T-helper 22 cell (primary cell): ENCODE measurements around the gene UPF2.
A peak's percentile ranks its signal among the peaks of the same experiment; 100 is the strongest.
"Not testable (repeated sequence)": the region's sequence is repeated elsewhere in the genome, so short reads cannot be mapped to it uniquely, and the experiment has no call there.

Experiments used
- DNase-seq: peaks from one replicate; pipeline ENCODE4 v3.0.0-alpha.2; 2020; ENCODE audit warnings: low read depth

UPF2 gene

GRCh38 chr10:12036073-12036655 lies 6.4 kb downstream of the UPF2 start:
- no peak for DNase-seq

GRCh38 chr10:12031404-12031803 lies 11.2 kb downstream of the UPF2 start:
- no peak for DNase-seq

- DNase-seq, result no peak
Observed at GRCh38 chr10:12027539-12027938, 15.1 kb downstream of the UPF2 start.

- no peak for DNase-seq
Observed at GRCh38 chr10:12025591-12025990, 17.0 kb downstream of the UPF2 start.

- DNase-seq, result no peak
Observed at GRCh38 chr10:12022580-12023257, 19.9 kb downstream of the UPF2 start.

GRCh38 chr10:12020574-12020973 lies 22.0 kb downstream of the UPF2 start:
- no peak for DNase-seq

GRCh38 chr10:12019283-12019971 lies 23.2 kb downstream of the UPF2 start:
- no peak for DNase-seq

- DNase-seq, result no peak
Observed at GRCh38 chr10:12018438-12019282, 23.9 kb downstream of the UPF2 start.

GRCh38 chr10:12013926-12014325 lies 28.7 kb downstream of the UPF2 start:
- DNase-seq, result no peak

GRCh38 chr10:12013391-12013790 lies 29.2 kb downstream of the UPF2 start:
- DNase-seq, result not testable (repeated sequence)

GRCh38 chr10:12010353-12010752 lies 32.3 kb downstream of the UPF2 start:
- DNase-seq, result no peak

GRCh38 chr10:12008842-12009241 lies 33.8 kb downstream of the UPF2 start:
- DNase-seq, result not testable (repeated sequence)

- DNase-seq, result no peak
Observed at GRCh38 chr10:12006671-12007070, 35.9 kb downstream of the UPF2 start.

GRCh38 chr10:11993834-11994468 lies 48.7 kb downstream of the UPF2 start:
- DNase-seq, result no peak

GRCh38 chr10:11988924-11989323 lies 53.7 kb downstream of the UPF2 start:
- DNase-seq, result no peak

GRCh38 chr10:11986593-11987216 lies 55.9 kb downstream of the UPF2 start:
- peak; percentile 19 for DNase-seq

- no peak for DNase-seq
Observed at GRCh38 chr10:11982253-11982652, 60.4 kb downstream of the UPF2 start.

- DNase-seq, result no peak
Observed at GRCh38 chr10:11975795-11976194, 66.8 kb downstream of the UPF2 start.

- DNase-seq, result not testable (repeated sequence)
Observed at GRCh38 chr10:11972523-11972922, 70.1 kb downstream of the UPF2 start.

GRCh38 chr10:11962176-11962575 lies 80.4 kb downstream of the UPF2 start:
- no peak for DNase-seq

GRCh38 chr10:11961771-11962170 lies 80.8 kb downstream of the UPF2 start:
- DNase-seq, result no peak

GRCh38 chr10:11959966-11960365 lies 82.6 kb downstream of the UPF2 start:
- DNase-seq, result no peak
